ENCODE measurements around the gene EMSY.
"Not testable (repeated sequence)": the region's sequence is repeated elsewhere in the genome, so short reads cannot be mapped to it uniquely, and the experiment has no call there.

DNA sequence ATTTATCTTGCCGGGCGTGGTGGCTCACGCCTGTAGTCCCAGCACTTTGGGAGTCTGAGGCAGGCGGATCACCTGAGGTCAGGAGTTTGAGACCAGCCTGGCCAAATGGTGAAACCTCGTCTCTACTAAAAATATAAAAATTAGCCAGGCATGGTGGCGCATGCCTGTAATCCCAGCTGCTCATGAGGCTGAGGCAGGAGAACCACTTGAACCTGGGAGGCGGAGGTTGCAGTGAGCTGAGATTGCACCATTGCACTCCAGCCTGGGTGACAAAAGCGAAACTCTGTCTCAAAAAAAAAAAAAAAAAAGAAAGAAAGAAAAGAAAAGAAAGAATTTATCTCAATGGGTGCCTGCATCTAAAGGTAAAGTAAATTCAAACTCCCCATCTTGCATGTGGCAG is 43.3 kb upstream of the EMSY start:
- TF ChIP-seq, protein P1, sequence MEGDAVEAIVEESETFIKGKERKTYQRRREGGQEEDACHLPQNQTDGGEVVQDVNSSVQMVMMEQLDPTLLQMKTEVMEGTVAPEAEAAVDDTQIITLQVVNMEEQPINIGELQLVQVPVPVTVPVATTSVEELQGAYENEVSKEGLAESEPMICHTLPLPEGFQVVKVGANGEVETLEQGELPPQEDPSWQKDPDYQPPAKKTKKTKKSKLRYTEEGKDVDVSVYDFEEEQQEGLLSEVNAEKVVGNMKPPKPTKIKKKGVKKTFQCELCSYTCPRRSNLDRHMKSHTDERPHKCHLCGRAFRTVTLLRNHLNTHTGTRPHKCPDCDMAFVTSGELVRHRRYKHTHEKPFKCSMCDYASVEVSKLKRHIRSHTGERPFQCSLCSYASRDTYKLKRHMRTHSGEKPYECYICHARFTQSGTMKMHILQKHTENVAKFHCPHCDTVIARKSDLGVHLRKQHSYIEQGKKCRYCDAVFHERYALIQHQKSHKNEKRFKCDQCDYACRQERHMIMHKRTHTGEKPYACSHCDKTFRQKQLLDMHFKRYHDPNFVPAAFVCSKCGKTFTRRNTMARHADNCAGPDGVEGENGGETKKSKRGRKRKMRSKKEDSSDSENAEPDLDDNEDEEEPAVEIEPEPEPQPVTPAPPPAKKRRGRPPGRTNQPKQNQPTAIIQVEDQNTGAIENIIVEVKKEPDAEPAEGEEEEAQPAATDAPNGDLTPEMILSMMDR (IDR thresholded peaks at IDR 0.05; ENCODE audit: insufficient read depth, low read length, poor library complexity, severe bottlenecking): not testable (repeated sequence)
- TF ChIP-seq EZH2phosphoT487 (conservative IDR thresholded peaks at IDR 0.05; ENCODE audit: low read length): not testable (repeated sequence)

All from SU-DHL-6 (cell line).